NT2/D1 (cell line): ENCODE results near the gene NPLOC4.

Experiments
- SUZ12 ChIP-seq: IDR thresholded peaks from 2 replicates; pipeline ENCODE4 v1.6.1; 2011; ENCODE audit not compliant: insufficient read length, insufficient read depth; ENCODE audit errors: extremely low read depth
- YY1 ChIP-seq: IDR thresholded peaks from 2 replicates; pipeline ENCODE4 v1.6.1; 2011; ENCODE audit not compliant: insufficient read length, insufficient read depth
- ZNF274 ChIP-seq: IDR thresholded peaks from 2 replicates; pipeline ENCODE4 v1.6.1; 2011; ENCODE audit warnings: mild to moderate bottlenecking, low read depth, low read length

DNA sequence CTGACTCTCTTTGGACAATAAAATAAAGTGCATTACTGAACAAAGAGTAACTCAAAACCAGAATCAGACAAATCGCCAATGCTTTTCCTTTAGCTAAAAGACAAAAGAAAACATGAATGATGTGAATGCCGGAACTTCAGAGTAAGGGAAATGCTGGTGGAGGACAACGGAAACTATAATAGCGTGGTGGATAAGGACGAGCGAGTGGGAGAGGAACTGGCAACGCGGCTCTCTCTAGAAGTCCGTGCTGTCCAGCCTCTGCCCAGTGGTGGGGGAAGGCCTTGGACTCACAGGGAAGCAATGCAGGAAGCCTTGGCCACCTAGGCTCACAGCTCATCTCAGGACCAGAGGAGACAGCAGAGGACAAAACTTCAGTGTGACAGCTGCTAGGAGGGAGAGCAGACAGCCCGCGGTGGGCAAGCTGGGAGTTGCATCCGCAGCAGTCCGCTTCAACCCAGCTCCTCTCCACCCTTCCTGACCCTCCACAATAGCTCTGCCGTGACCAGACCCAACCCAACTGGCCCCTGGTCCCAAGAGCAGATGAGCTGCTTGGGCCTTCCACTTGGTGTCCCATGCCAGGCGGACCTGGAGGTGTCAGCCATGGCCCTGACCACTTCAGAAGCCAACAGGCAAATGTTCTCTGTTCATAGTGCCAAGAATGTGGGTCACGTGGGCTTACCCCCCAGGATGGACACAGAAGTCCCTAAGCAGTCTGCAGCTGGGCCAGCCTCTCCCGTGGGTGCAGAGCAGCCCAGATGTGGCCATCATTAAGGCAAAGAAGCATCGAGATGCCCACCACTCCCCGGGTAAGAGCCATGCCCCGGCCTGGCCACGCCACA is 79.4 kb downstream of the NPLOC4 start:
- TF ChIP-seq ZNF274 (no peak), YY1 (no peak), SUZ12 (no peak)
